GM19043 (cell line): Measurements from ENCODE around the gene CHGA.

ENCODE experiments used
- ATAC-seq: cut with Tn5 transposase; IDR thresholded peaks from one replicate; pipeline ENCODE4 v1.9.1; 2021; ENCODE audit warnings: low read depth; ENCODE audit not compliant: unreplicated experiment

The CHGA gene

GRCh38 chr14:92903359-92903758 is 19.6 kb upstream of the CHGA start:
- no peak for ATAC-seq

- ATAC-seq: no peak
Observed at GRCh38 chr14:92905667-92906066, 17.3 kb upstream of the CHGA start.

DNA sequence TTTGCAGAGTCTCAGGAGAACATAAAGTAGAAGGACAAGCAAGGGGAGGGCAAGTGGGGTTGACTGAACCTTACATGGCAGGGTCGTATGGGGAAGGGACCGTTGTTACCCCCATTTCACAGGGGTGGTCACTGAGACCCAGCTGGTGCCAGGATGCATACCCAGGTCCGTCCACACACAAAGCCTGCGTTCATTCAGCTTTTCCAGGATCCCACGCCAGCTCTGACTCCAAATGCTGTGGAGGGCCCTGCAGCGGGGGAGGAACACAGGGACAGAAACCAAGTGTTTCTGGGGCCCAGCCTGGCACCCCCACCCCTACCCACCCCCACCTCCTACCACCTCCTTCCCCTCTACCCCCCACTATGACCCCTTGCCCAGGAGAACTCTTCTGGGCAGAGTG is 16.5 kb upstream of the CHGA start:
- ATAC-seq: no peak

DNA sequence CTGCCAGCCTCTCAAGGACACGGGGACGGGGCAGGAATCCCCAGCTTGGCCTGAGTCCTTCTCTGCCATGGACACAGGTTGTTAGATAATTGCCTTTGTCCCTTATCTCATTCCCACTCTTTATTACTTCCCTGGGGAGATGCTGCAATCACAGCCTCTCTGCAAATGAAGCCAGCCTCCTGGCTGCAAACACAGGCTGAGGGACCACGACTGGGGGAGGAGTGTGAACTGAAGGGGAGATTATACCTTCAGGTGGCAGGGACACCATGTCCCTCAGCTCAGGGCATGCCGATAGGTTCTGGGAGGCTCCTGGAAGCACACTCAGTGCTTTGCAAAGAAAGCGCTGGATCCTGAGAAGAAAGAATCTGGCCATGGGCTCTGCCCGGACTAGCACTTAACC is 16.1 kb upstream of the CHGA start:
- ATAC-seq: no peak

DNA sequence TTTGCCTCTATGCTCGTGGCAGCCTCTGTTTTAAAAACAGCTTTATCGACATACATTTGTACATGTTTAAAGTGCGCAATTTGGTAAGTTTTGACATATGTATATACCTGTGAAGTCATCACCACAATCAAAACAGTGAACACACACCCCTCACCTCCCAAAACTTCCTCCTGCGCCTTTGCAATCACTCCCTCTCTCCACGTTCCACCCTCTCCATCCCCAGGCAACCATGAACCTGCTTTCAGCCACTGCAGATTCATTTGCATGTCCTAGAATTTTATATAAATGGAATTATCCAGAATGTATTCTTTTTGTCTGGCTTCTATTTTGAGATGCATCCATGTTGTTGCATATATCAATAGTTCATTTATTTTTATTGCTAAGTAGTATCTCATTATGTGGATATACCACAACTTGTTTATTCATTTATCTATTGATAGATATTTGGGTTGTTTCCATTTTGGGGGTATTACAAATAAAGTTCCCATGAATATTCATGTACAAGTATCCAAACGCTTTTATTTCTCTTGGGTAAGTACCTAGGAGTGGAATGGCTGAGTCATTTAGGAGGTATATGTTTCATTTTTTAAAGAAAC is 15.5 kb upstream of the CHGA start:
- ATAC-seq: no peak

DNA sequence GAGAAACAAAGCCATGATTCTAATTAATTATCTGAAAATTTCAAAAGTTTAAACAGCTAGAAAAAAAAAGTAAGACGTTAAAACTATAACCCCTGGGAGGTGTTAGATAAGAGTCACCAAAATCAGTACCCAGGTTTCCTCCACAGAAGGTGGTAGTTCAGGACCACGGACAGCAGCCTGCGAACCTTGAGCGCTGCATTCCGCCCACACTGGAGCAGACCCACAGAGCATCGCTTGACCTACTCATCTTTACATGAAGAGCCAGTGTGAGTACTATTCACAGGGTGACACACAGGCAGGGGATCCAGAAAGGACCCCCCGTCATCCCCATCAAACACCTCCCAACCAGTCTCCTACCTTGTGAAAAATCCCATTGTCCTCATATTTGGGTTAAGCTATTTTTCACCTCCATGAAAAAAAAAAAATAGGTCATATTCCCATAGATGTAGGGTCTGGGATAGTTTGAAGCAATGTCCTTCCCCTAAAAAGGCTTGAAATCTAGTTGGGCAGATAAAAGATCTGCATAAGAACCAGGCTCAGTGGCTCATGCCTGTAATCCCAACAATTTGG is 8.8 kb upstream of the CHGA start:
- ATAC-seq: no peak

GRCh38 chr14:92916201-92916600 is 6.7 kb upstream of the CHGA start:
- ATAC-seq: no peak

GRCh38 chr14:92917041-92917940 is 5.7 kb upstream of the CHGA start:
- ATAC-seq: no peak

GRCh38 chr14:92917956-92918355 is 5.0 kb upstream of the CHGA start:
- ATAC-seq: no peak

GRCh38 chr14:92920001-92920400 is 2.9 kb upstream of the CHGA start:
- ATAC-seq: no peak

DNA sequence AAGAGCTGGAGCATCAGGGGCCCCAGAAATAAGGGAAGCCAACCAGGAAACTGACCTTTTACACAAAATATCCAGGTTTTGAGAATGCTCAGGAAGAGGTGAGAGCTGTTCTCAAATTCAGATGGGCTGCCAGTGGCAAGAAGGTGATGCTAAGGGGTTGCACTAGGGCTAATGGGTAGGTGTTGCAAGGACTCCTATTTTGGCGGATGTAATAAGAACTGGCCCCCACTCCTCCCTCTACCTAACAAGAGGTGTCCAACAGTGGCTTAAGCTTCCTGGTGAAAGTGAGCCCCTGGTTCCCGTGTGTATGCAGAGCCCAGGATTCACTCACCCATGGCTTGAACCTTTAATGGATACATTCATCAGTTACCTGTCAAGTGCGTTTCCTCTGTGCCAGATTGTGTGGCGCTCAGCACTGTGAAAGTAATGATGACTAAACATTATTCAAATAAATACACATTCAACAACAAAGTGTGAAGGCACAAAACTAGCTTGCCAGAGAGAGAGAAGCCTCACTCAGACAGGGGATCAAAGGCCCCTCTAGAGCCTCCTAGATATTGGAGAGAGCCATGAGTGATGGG is 705 bp upstream of the CHGA start:
- ATAC-seq: no peak

DNA sequence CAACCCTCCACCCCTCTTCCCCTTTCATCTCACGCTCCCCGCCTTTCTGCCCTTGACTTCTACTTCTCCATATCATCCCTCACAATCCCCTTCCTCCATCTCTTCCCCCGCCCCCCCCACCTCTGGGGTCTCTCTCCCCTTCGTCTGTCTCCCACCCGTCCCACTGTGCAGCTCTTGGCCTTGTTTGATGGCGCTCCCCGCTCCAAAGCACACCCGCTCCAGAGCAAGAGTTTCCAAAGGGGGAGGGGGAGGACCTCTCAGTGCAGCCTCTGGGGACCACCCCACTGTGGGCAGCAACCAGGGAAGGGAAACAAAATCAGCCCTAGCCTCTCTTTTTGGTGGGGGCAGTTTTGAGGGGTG is 774 bp downstream of the CHGA start:
- no peak for ATAC-seq

DNA sequence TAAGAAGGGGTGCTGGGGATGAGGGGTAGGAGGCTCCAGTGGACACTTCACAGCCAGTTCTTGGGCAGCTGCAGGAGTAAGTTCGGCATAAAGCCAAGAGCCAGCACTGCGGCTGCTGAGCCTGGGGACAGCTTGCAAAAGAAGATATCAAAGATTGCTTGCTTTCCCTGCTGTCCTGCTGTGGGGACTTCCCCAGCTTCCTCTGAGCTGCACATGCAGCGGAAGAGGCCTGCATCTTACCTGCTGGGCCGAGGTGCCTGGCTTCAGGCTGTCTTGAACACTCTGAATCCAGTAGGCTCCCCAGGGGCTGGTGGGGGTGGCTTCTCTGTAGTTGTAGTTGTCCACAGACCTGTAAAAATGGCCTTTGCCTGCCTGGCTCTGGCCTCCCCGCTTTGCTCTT is 1.3 kb downstream of the CHGA start:
- ATAC-seq: no peak

- no peak for ATAC-seq
Observed at GRCh38 chr14:92925446-92925845, 2.5 kb downstream of the CHGA start.

- no peak for ATAC-seq
Observed at GRCh38 chr14:92926180-92926845, 3.4 kb downstream of the CHGA start.

DNA sequence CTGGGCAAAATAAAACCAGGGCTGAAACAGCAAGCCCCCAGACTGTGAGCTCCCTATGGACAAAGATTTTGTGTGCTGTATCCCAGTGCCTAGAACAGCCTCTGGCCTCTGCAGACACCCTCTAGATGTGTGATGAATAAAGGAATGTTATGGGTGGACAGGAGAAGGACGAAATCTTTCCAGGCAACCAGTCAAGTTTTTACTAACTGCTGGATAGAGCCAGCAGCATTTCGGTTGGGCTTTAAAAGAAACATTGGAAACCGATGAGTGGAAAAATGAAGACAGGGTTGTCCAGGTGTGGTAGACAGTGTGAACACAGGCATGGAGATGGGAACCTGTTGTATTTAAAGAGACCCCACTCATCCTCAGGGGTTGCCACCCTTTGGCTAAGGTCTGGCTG is 4.0 kb downstream of the CHGA start:
- no peak for ATAC-seq

DNA sequence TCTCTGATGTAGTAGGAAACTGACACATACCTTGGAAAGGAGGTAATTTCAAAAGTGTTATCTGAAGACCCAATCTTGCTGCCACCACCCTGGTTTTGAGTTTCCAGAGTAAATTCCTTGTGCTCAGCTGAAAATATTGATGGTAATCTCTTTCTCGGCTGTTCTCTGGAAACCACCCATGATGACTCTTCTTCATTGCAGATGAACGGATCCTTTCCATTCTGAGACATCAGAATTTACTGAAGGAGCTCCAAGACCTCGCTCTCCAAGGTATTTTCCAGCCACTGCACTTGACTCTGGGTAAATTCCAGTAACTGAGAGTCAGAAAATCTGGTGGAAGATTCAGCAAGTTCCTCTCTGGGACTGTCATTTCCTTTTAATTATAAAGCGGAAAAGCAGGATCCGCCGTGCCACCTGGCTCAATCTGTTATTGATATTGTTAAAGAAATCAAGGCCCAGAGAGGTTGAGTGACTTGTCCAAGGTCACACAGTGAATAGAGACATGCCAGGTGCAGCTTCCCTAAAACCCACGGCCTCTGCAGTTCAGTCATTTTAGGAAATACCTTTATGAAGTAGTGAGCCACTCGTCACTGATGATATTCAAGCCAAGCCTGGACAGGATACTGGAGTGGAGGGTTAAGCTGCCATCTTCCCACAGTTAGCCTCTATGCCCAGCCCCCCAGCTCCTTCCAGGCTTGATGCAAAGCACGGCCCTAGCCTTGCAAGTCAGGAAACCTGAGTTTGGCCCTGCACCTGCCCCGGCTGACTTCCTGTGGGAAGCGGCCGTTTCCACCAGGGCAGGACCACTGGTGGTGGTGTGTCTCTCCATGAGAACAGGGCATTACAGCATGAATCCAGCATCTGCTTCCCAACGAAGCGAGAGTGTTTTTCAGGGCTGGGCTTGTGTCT is 4.7 kb downstream of the CHGA start:
- no peak for ATAC-seq

GRCh38 chr14:92928258-92928629 is 5.3 kb downstream of the CHGA start:
- no peak for ATAC-seq

DNA sequence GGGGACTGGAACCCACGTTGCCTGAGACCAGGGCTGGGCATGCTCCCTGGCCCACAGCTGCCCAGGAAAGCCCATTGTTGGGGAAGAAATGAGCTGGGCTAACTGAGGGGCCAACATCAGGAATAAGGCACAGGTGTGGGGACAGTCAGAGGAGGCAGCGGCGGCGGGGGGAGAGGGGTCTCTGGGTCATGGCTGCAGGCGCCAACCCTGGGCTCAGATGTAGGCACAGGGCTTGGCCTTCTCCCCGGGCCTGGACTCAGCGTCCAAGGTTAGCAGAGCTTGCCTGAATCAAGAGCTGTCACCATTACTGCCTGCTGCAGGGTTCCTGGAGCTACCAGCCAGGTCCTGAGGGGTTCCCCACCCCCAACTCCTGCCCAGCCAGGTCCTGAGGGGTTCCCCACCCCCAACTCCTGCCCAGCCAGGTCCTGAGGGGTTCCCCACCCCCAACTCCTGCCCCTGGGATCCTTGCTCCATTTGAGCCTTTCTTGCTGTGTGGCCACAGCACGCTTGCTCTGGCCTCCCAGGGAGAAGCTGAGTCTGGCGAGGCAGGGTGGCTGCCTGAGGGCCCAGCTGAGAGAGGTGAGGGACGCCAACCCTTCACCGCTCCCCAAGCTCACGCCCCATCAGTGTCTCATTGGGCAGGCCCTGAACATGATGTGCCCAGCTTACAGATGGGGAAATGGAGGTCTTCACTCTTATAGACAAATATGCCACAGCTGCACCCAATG is 6.2 kb downstream of the CHGA start:
- no peak for ATAC-seq
